GM12874 (cell line): ENCODE measurements around the gene DYNLT2.

Experiments
- TF ChIP-seq, protein P1 (sequence below): IDR thresholded peaks from 2 replicates; pipeline ENCODE4 v1.5.1; 2011; ENCODE audit warnings: low read depth, mild to moderate bottlenecking, control low read depth, low read length, moderate library complexity; ENCODE audit not compliant: insufficient read depth

Gene DYNLT2

DNA sequence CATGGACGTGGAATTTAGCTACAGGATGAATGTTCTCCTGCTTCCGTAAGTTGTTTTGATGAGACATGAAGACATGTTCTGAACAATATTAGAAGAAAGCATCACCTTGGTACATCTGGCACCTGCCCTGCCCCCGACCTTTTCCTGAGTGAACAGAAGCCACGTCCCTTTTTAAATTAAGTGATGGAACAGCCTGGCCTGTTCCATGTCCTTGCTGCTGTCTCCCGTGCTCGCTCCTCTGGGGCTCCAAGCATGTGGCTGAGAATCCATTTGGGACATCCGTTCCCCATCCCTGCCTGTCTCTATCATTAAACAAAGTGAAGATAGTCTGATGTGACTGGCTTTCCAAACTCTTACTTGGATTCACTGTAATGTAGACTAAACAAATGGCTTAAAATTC, 36.4 kb upstream of the DYNLT2 start:
- TF ChIP-seq, protein P1, sequence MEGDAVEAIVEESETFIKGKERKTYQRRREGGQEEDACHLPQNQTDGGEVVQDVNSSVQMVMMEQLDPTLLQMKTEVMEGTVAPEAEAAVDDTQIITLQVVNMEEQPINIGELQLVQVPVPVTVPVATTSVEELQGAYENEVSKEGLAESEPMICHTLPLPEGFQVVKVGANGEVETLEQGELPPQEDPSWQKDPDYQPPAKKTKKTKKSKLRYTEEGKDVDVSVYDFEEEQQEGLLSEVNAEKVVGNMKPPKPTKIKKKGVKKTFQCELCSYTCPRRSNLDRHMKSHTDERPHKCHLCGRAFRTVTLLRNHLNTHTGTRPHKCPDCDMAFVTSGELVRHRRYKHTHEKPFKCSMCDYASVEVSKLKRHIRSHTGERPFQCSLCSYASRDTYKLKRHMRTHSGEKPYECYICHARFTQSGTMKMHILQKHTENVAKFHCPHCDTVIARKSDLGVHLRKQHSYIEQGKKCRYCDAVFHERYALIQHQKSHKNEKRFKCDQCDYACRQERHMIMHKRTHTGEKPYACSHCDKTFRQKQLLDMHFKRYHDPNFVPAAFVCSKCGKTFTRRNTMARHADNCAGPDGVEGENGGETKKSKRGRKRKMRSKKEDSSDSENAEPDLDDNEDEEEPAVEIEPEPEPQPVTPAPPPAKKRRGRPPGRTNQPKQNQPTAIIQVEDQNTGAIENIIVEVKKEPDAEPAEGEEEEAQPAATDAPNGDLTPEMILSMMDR = no peak

DNA sequence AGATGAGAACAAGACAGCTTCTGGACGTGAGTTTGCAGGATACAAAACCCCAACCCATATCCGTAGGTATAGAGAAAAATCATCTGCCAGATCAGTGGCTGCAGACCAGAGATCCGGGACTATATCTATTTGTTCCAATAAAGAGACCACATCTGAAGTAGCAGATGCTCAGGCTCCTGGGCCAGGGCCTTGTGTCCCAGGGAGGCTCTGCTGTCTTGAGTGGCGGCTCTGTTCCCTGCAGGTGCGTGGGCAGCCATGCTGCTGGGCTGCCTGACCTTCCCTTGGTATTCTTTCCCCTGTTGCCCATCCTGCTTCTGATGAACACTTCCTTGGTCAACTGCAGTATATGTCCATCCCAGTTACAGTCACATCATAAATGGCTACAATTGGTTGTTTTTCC, 35.0 kb upstream of the DYNLT2 start:
- TF ChIP-seq, protein P1 = no peak

DNA sequence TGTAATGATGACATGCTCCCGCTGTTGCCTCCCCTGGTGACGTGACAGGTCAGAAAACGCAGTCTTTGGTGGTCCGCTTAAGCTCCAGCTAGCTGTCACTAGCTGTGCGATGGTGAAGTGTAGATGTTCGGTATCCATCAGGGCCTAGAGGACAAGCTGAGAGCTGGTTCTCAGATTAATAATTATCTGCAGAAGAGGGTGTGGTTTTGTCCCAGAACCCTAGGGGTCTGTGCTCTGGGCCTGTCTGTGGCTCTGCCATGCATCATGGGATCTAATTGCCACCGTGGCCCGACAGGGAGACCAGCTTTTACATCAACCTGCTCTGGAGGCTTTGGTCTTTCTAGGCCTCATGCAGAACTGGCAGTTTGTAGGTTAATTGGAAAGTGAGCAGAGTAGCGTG, 34.2 kb upstream of the DYNLT2 start:
- TF ChIP-seq, protein P1 = no peak

DNA sequence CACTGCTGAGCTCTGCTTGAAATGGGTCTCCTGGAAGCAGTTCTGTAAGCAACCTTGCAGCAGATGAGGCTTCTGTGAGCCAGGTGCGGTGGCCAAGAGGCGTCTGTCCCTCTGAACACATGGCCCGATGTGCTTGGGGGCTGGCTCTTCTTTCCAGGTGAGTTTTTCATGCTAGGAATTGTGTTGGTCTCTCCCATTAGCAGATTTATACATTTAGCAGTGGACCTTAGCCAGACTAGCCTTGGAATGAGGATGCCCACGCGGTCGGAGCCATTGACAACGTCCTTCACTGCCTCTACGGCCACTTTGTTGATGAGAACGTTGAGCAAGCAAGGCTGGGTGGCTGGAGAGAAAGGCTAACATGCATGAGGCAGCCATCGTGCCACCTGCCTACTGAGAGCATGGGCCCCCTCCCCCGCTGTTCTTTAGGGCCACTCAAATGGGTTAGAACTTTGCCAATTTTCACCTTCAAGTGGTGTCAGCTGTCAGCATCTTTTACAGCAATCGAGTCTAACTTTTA, 33.5 kb upstream of the DYNLT2 start:
- TF ChIP-seq, protein P1 = no peak

DNA sequence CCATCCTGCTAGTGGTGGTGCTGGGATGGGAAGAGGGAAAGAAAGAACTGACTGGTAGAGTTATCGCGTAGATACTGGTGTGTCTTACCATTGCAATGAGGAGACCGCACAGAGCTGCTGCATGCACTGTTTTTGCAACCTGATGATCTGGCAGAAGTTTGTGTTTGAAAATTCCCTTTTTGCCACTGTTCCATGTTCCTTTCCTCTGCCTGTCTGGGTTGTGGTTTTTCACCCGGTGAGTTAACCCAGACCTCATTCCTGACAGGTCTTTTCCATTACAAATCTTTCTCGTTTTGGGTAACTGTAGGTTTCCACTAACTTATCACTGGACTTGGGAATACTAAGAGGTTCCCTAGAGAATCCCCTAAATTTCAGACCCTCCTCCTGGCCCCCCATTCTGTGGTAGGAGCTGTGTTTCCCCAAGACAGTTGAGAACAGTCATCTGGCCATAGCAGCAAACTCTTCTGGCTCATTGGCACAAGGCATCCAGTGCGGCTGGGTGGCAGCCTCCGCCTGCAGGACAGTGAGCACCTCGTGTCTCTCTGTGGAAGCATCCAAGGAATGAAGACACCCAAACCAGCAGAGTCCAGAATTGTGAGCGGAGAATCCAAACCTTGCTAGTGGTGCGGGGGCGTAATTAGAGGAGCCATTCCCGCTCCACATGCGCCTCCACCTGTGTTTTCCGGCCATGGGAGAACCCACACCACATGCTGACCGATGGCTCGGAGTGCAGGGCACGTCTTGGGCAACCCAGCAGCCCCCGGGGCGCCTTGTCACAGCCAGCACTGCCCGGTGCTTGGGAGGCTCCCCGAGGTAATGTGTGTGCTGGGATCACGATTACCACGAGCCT, 32.8 kb upstream of the DYNLT2 start:
- TF ChIP-seq, protein P1 = no peak

DNA sequence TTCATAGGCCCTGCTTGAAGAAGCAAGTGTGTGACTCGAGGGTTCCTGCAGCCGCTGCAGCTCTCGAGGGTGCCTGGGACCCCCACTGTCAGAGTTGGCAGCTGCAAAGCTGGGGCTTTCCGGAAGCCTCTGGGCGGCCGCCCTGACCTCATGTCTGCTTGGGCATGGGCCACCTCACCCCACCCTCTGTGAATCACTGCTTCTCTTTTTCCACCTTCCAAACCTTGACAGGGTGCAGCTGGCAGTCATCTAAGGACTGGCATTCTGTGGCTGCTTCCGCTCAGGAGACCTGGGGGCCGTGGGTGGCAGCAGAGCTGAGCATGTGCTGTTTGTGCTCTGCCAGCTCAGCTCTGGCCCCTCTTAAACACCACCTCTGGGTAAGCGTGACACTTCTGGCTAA, 32.0 kb upstream of the DYNLT2 start:
- TF ChIP-seq, protein P1 = no peak

DNA sequence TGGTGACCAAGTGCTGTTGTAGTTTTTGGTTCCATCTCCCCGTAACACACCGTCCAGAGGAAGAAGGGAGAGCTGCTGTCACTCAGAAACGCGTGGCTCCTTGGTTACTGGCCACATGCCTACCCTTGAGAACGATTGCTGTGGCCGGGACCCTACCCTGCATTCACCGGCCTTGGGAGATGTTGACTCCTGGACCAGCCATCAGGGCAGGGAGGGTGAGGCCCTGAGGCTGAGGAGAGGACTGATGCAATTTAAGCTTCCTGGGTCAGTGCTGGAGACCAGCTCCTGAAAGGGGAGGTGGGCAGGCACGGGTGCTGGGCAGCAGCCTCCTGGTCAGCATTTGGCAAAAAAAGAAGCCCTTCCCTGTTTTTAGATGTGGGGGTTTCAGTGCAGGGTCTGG, 31.6 kb upstream of the DYNLT2 start:
- TF ChIP-seq, protein P1 = no peak
